PFSK-1 (cell line): ENCODE data around the gene STUM.

Source experiments
- FOXP2 ChIP-seq: optimal IDR thresholded peaks from 2 replicates; pipeline ENCODE3; 2011; ENCODE audit warnings: borderline replicate concordance, control low read depth, inconsistent platforms; ENCODE audit not compliant: insufficient read depth; ENCODE audit errors: extremely low read length, extremely low read depth
- POLR2AphosphoS5 ChIP-seq: IDR thresholded peaks from 2 replicates; pipeline ENCODE4 v1.6.1; 2012; ENCODE audit warnings: low read depth, mild to moderate bottlenecking, control low read depth, low read length, moderate library complexity
- REST ChIP-seq, 2 experiments: IDR thresholded peaks; 2 replicates each; pipeline versions ENCODE4 v1.6.1 to v1.8.0; 2011 to 2012; ENCODE audit warnings: low read depth in 2 of 2, low read length in 2 of 2, control low read depth in 1 of 2, inconsistent platforms in 1 of 2, mild to moderate bottlenecking in 1 of 2, moderate library complexity in 1 of 2; ENCODE audit not compliant: insufficient read depth in 1 of 2
- SIN3A ChIP-seq: IDR thresholded peaks from 2 replicates; pipeline ENCODE4 v1.6.1; 2012; ENCODE audit warnings: mild to moderate bottlenecking, low read length, moderate library complexity, borderline replicate concordance; ENCODE audit not compliant: insufficient read depth
- TAF1 ChIP-seq: IDR thresholded peaks from 2 replicates; pipeline ENCODE4 v1.6.1; 2012; ENCODE audit warnings: low read length, control low read depth, borderline replicate concordance; ENCODE audit not compliant: insufficient read depth

DNA sequence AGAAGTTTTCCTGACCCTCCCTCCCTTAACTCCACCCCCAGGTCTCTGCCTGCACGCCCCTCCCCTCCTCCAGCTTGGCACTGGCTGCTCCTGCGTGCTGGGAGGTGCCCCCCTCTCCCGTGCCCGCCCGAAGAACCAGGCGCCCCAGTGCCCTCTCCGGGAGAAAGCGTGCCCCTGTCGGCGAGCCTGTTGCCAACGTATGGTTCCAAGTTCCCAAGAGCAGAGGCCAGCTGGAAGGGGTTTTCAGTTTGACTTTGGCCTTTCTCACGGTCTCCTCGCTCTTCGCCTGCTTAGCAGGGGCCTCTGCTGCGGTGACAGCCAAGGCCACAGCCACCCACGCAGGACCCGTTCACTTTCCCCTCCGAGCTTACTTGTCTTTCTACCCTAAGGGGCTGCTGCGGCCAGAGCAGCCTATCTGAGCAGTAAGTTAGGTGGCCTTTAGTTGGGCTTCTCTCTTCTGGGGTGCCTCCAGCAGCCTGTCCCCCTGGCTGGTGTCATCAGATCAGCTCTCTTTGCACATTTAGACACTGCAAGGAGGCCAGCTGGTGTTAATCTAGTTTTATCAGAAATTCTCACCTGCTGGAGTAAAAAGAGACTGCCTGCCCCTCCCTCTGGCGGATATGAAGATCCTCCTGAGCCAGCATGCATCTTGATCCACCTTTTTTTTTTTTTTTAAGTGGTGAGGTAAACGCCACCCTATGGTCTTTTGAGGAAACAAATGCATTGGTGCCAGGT lies 1.5 kb downstream of the STUM start:
- TF ChIP-seq POLR2AphosphoS5, result no peak
- no peak for TF ChIP-seq SIN3A
- no peak for TF ChIP-seq TAF1
- no peak for TF ChIP-seq REST (IDR thresholded peaks at IDR 0.05; ENCODE audit: insufficient read depth in 1 of 2, low read depth in 2 of 2, low read length in 2 of 2)
- TF ChIP-seq FOXP2, result no peak
